ENCODE data around the gene FHIT.

The FHIT gene

DNA sequence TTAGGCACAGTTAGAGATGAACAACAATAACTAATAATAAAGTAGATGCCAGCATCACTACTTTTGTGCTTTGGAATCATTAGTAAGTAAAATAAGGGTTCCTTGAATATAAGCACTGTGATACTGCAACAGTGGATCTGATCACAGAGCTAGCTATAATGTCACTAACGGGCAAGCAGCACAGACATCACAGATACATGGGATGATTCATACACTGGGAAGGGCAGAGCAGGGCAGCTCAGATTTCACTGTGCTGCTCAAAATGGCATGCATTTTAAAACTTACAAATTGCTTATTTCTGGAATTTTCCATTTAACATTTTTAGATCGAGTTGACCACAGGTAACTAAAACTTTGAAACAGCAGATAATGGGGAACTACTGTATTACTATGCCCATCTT lies 476.6 kb downstream of the FHIT start:
- H3K27ac ChIP-seq: no peak overlapping the region
- no peaks in the 10 kb centered on the region for H3K27me3 ChIP-seq
- H3K9ac ChIP-seq: no peak overlapping the region
- peaks cover 8% of the 10 kb centered on the region for H3K9me3 ChIP-seq
- H4K20me1 ChIP-seq: no peaks in the 10 kb centered on the region
- no peaks in the 10 kb centered on the region for H3K4me1 ChIP-seq
- no peak overlapping the region for H3K4me2 ChIP-seq
- no peak overlapping the region for H3K4me3 ChIP-seq
- no peak for TF ChIP-seq Cebpa-rat (IDR thresholded peaks at IDR 0.05)
- no peaks in the 10 kb centered on the region for H3K36me3 ChIP-seq

DNA sequence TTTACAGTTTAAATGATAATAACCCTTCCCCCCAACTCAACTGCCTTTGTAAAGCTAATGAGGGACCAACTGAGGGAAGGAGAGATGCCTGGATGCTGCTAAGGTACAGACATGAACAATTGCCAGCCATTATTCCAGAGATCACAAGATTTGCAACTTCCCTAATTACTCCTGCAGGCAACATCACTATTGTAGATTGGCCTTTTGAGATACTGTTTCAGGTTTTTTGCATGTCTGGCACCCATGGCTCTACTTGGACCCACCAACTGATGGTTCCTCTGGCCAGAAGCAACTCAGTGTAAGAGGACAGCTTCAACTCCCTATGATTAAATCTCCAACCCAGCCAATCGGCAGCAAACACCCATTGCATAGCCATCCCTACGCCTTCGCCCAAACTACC lies 478.7 kb downstream of the FHIT start:
- H3K27ac ChIP-seq: no peak overlapping the region
- no peaks in the 10 kb centered on the region for H3K36me3 ChIP-seq
- no peak overlapping the region for H3K4me2 ChIP-seq
- no peaks in the 10 kb centered on the region for H4K20me1 ChIP-seq
- H3K4me1 ChIP-seq: no peaks in the 10 kb centered on the region
- no peaks in the 10 kb centered on the region for H3K27me3 ChIP-seq
- no peak overlapping the region for H3K4me3 ChIP-seq
- H3K9ac ChIP-seq: no peak overlapping the region
- no peak for TF ChIP-seq Cebpa-rat (IDR thresholded peaks at IDR 0.05)
- H3K9me3 ChIP-seq: peaks cover 8% of the 10 kb centered on the region

GRCh38 chr3:60771766-60772165 lies 479.5 kb downstream of the FHIT start:
- no peak overlapping the region for H3K4me3 ChIP-seq
- no peak overlapping the region for H3K4me2 ChIP-seq
- H3K9ac ChIP-seq: no peak overlapping the region
- TF ChIP-seq Cebpa-rat (IDR thresholded peaks at IDR 0.05): no peak
- H3K27me3 ChIP-seq: no peaks in the 10 kb centered on the region
- H3K4me1 ChIP-seq: no peaks in the 10 kb centered on the region
- H3K9me3 ChIP-seq: peaks cover 8% of the 10 kb centered on the region
- H3K27ac ChIP-seq: no peak overlapping the region
- H3K36me3 ChIP-seq: no peaks in the 10 kb centered on the region
- H4K20me1 ChIP-seq: no peaks in the 10 kb centered on the region

GRCh38 chr3:60770532-60770931 lies 480.7 kb downstream of the FHIT start:
- Histone ChIP-seq H3K9ac (no peak overlapping the region), H3K9me3 (peaks cover 5% of the 10 kb centered on the region), H4K20me1 (no peaks in the 10 kb centered on the region), H3K4me1 (no peaks in the 10 kb centered on the region), H3K27me3 (no peaks in the 10 kb centered on the region), H3K4me3 (no peak overlapping the region), H3K27ac (no peak overlapping the region), H3K4me2 (no peak overlapping the region), H3K36me3 (no peaks in the 10 kb centered on the region)
- no peak for TF ChIP-seq Cebpa-rat (IDR thresholded peaks at IDR 0.05)

DNA sequence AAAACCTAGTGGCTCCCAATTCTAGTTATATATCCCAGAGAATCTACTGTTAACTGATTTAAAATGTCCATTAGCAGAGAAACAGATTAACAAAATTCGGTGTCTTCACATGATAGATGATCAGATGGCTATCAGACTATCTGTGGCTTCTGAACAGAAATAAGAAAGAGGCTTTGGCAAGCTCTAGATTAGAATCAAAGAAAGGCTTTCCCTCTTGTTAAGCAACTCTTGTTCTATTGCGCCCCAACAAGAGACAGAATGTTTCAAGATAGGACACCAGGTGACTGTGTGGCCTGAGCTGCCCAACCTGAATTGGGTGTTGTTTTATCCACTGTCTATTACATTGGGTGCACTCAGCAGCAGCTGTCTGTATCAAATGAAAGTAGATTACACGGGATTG lies 483.7 kb downstream of the FHIT start:
- Histone ChIP-seq H3K4me3 (no peak overlapping the region), H3K4me2 (no peak overlapping the region), H3K27ac (no peak overlapping the region), H3K36me3 (no peaks in the 10 kb centered on the region), H4K20me1 (no peaks in the 10 kb centered on the region), H3K9ac (no peak overlapping the region), H3K4me1 (no peaks in the 10 kb centered on the region), H3K9me3 (no peaks in the 10 kb centered on the region), H3K27me3 (no peaks in the 10 kb centered on the region)
- TF ChIP-seq Cebpa-rat (IDR thresholded peaks at IDR 0.05): no peak

GRCh38 chr3:60765776-60766175 lies 485.5 kb downstream of the FHIT start:
- Histone ChIP-seq H3K4me2 (no peak overlapping the region), H3K4me3 (no peak overlapping the region), H3K9me3 (no peaks in the 10 kb centered on the region), H3K27me3 (no peaks in the 10 kb centered on the region), H3K9ac (no peak overlapping the region), H3K4me1 (no peaks in the 10 kb centered on the region), H3K27ac (no peak overlapping the region), H3K36me3 (no peaks in the 10 kb centered on the region), H4K20me1 (no peaks in the 10 kb centered on the region)
- no peak for TF ChIP-seq Cebpa-rat (IDR thresholded peaks at IDR 0.05)

GRCh38 chr3:60764870-60765269 lies 486.4 kb downstream of the FHIT start:
- TF ChIP-seq Cebpa-rat (IDR thresholded peaks at IDR 0.05): no peak
- Histone ChIP-seq H3K27me3 (no peaks in the 10 kb centered on the region), H3K4me3 (no peak overlapping the region), H3K4me1 (no peaks in the 10 kb centered on the region), H3K9me3 (no peaks in the 10 kb centered on the region), H4K20me1 (no peaks in the 10 kb centered on the region), H3K4me2 (no peak overlapping the region), H3K27ac (no peak overlapping the region), H3K9ac (no peak overlapping the region), H3K36me3 (no peaks in the 10 kb centered on the region)

DNA sequence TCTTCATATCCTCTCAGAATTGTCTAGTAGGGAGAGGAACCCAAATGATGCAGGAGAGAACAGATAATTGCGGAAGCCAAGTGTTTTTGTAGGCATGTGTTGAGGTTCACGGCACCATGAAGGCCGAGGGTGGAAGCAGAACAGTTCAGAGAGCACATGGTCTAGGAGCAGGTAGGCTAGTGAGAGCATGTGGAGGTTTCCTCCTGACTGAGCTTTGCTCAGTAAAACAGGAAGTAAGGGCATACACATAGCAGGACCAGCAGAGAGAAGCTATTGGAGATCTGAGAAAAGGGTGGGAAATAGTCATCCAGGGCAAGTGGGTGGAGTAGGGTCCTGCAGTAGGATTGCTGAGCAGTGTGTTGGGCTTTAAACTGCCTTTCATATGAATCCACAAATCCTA lies 491.1 kb downstream of the FHIT start:
- no peaks in the 10 kb centered on the region for H4K20me1 ChIP-seq
- no peak overlapping the region for H3K27ac ChIP-seq
- H3K9ac ChIP-seq: no peak overlapping the region
- no peaks in the 10 kb centered on the region for H3K27me3 ChIP-seq
- H3K36me3 ChIP-seq: no peaks in the 10 kb centered on the region
- H3K9me3 ChIP-seq: no peaks in the 10 kb centered on the region
- H3K4me1 ChIP-seq: peaks cover 26% of the 10 kb centered on the region
- H3K4me2 ChIP-seq: no peak overlapping the region
- TF ChIP-seq Cebpa-rat (IDR thresholded peaks at IDR 0.05): no peak
- H3K4me3 ChIP-seq: no peak overlapping the region

- Histone ChIP-seq H3K27ac (no peak overlapping the region), H3K4me2 (peak overlapping the region; percentile 10; the same call in 1 of the 2 replicates), H3K9ac (no peak overlapping the region), H3K4me1 (peaks cover 26% of the 10 kb centered on the region), H3K27me3 (no peaks in the 10 kb centered on the region), H4K20me1 (no peaks in the 10 kb centered on the region), H3K36me3 (no peaks in the 10 kb centered on the region), H3K9me3 (no peaks in the 10 kb centered on the region), H3K4me3 (no peak overlapping the region)
- TF ChIP-seq Cebpa-rat (IDR thresholded peaks at IDR 0.05): no peak
Observed at GRCh38 chr3:60759439-60759838, 491.8 kb downstream of the FHIT start.

DNA sequence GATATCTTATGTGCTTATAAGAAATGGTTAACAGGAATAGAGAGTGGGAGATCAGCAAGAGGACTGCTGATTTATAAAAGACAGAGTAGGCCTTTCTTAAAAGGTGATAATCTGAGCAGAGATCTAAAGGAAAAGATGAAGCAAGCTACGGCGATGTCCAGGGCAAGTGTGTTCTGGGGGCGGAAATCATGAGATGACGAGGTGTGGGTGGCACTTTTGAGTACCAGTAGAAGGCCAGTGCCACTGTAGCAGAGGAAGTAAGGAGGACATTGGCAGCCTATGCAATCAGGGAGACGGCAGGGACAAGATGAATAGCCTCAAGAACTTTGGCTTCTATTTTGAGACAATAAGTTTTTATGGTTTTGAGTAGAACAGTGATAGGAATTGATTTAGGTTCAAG lies 492.4 kb downstream of the FHIT start:
- H3K9me3 ChIP-seq: no peaks in the 10 kb centered on the region
- TF ChIP-seq Cebpa-rat (IDR thresholded peaks at IDR 0.05): no peak
- H3K4me2 ChIP-seq: peak overlapping the region; percentile 61
- no peak overlapping the region for H3K9ac ChIP-seq
- H3K4me1 ChIP-seq: peaks cover 26% of the 10 kb centered on the region
- H3K27ac ChIP-seq: peak overlapping the region; percentile 31; the same call in 1 of the 2 replicates
- H4K20me1 ChIP-seq: no peaks in the 10 kb centered on the region
- no peaks in the 10 kb centered on the region for H3K36me3 ChIP-seq
- H3K4me3 ChIP-seq: no peak overlapping the region
- no peaks in the 10 kb centered on the region for H3K27me3 ChIP-seq

GRCh38 chr3:60758171-60758570 lies 493.1 kb downstream of the FHIT start:
- Histone ChIP-seq H3K27ac (peak overlapping the region; percentile 31; the same call in 1 of the 2 replicates), H3K27me3 (no peaks in the 10 kb centered on the region), H4K20me1 (no peaks in the 10 kb centered on the region), H3K9me3 (no peaks in the 10 kb centered on the region), H3K36me3 (no peaks in the 10 kb centered on the region), H3K4me2 (peak overlapping the region; percentile 61), H3K4me1 (peaks cover 26% of the 10 kb centered on the region), H3K9ac (no peak overlapping the region), H3K4me3 (no peak overlapping the region)
- TF ChIP-seq Cebpa-rat (IDR thresholded peaks at IDR 0.05): no peak

Data from BLaER1 (cell line).